Keratinocyte (primary cell): ENCODE measurements around the gene NR2C1. TPM values are rescaled to one million over a fixed set of nuclear protein-coding genes. Genes with fewer than 3 reads are reported as not detected.

Experiments
- DNase-seq: peaks from one replicate; pipeline ENCODE4 v3.0.0-alpha.2; 2011; ENCODE audit warnings: low read depth, missing footprints, low spot score
- FAIRE-seq: peaks from 2 replicates; lab custom pipeline; 2011; peaks lifted over from hg19 to GRCh38; lab: Jason Lieb, UNC
- H2AFZ ChIP-seq: 2 replicates; pipeline ENCODE4 v1.6.0; 2012; ENCODE audit warnings: low read length, control low read depth, inconsistent platforms; ENCODE audit not compliant: control insufficient read depth
- H3K27ac ChIP-seq: 2 replicates; pipeline ENCODE4 v1.5.1; 2011; ENCODE audit warnings: low read length; ENCODE audit not compliant: control insufficient read depth, insufficient read depth
- H3K27me3 ChIP-seq: 3 replicates; pipeline ENCODE4 v1.6.0; 2011; ENCODE audit warnings: low read length; ENCODE audit not compliant: control insufficient read depth, insufficient read depth; ENCODE audit errors: extremely low read depth
- H3K36me3 ChIP-seq, 2 experiments: 2 replicates in 1 of 2; 3 replicates in 1 of 2; pipeline ENCODE4 v1.5.1; 2011; ENCODE audit warnings: low read length in 2 of 2, mild to moderate bottlenecking in 1 of 2; ENCODE audit not compliant: control insufficient read depth in 2 of 2, insufficient read depth in 2 of 2; ENCODE audit errors: extremely low read depth in 1 of 2
- H3K4me1 ChIP-seq: 3 replicates; pipeline ENCODE4 v1.5.1; 2011; ENCODE audit warnings: low read length; ENCODE audit not compliant: control insufficient read depth, insufficient read depth; ENCODE audit errors: extremely low read depth
- H3K4me2 ChIP-seq: 3 replicates; pipeline ENCODE4 v1.6.0; 2011; ENCODE audit warnings: low read depth, low read length; ENCODE audit not compliant: control insufficient read depth, insufficient read depth; ENCODE audit errors: extremely low read depth
- H3K4me3 ChIP-seq, 3 experiments: fragments of 200-600 bp in 1 of 3; sonication (generic) in 1 of 3; 2 replicates in 2 of 3; 3 replicates in 1 of 3; pipeline ENCODE4 v1.5.1; 2011 to 2016; ENCODE audit warnings: low read length in 3 of 3, mild to moderate bottlenecking in 3 of 3, control low read depth in 2 of 3, inconsistent platforms in 1 of 3, low read depth in 1 of 3, mixed read lengths in 1 of 3, mixed run types in 1 of 3, moderate library complexity in 1 of 3; ENCODE audit not compliant: control insufficient read depth in 2 of 3, insufficient read depth in 2 of 3; ENCODE audit errors: extremely low read depth in 1 of 3
- H3K79me2 ChIP-seq: 2 replicates; pipeline ENCODE4 v1.6.0; 2012; ENCODE audit warnings: low read length; ENCODE audit not compliant: control insufficient read depth, insufficient read depth
- H3K9ac ChIP-seq: 3 replicates; pipeline ENCODE4 v1.6.0; 2011; ENCODE audit warnings: low read length; ENCODE audit not compliant: control insufficient read depth, insufficient read depth; ENCODE audit errors: extremely low read depth
- H3K9me1 ChIP-seq: 3 replicates; pipeline ENCODE4 v1.6.0; 2011; ENCODE audit warnings: low read length; ENCODE audit not compliant: control insufficient read depth, insufficient read depth; ENCODE audit errors: extremely low read depth
- H3K9me3 ChIP-seq: 2 replicates; pipeline ENCODE4 v1.5.1; 2012; ENCODE audit warnings: low read depth, low read length; ENCODE audit not compliant: control insufficient read depth
- H4K20me1 ChIP-seq: 3 replicates; pipeline ENCODE4 v1.6.0; 2011; ENCODE audit warnings: low read length; ENCODE audit not compliant: control insufficient read depth, insufficient read depth; ENCODE audit errors: extremely low read depth
- CTCF ChIP-seq, 3 experiments: IDR thresholded peaks in 1 of 3; conservative IDR thresholded peaks in 1 of 3; optimal IDR thresholded peaks in 1 of 3; 2 replicates in 2 of 3; 3 replicates in 1 of 3; pipeline versions ENCODE3 to v1.5.1; 2011; ENCODE audit warnings: low read length in 3 of 3, mild to moderate bottlenecking in 3 of 3, moderate library complexity in 2 of 3, control low read depth in 1 of 3, inconsistent platforms in 1 of 3; ENCODE audit not compliant: insufficient read depth in 2 of 3; ENCODE audit errors: extremely low read depth in 1 of 3
- EZH2 ChIP-seq: IDR thresholded peaks from one replicate; pipeline ENCODE4 v1.6.1; 2012; ENCODE audit warnings: inconsistent platforms, mild to moderate bottlenecking, low read length, moderate library complexity
- dilution Hi-C: fragments of 300-500 bp; cut with MboI; formaldehyde crosslinking; loops from one replicate; pipeline ENCODE4 v1.7.0; 2020; ENCODE audit warnings: low sequenced_read_pairs; ENCODE audit not compliant: extremely low pct_ligation_motif_present
- polyA plus RNA-seq, 5 experiments: library from polyadenylated mRNA; depleted of rRNA in 3 of 5; stranded (reverse) in 3 of 5; stranded (forward) in 1 of 5; unstranded in 1 of 5; fragments of >200 nt; gene quantifications; 1 replicate in 1 of 5; 2 replicates in 3 of 5; 3 replicates in 1 of 5; pipeline versions ENCODE4 v1.2.1 to v1.2.3, GENCODE V29; 2011 to 2012; ENCODE audit warnings: missing spikeins in 2 of 5, low read depth in 1 of 5, low replicate concordance in 1 of 5

The NR2C1 gene
- polyA plus RNA-seq, 1 donor (not counting 4 experiments of a cell fraction or from before 2014, with no cell fraction given): 32.0 TPM

- H2AFZ ChIP-seq: no peak overlapping the region
- FAIRE-seq: no peak
- peaks cover 5% of the 10 kb centered on the region for H3K4me1 ChIP-seq
- no peak overlapping the region for H3K4me2 ChIP-seq
- no peak for TF ChIP-seq EZH2
- TF ChIP-seq CTCF (optimal IDR thresholded peaks at IDR 0.05 in 1 of 3, IDR thresholded peaks at IDR 0.05 in 1 of 3, conservative IDR thresholded peaks at IDR 0.05 in 1 of 3; ENCODE audit: extremely low read depth in 1 of 3, insufficient read depth in 2 of 3, low read length in 3 of 3): no peak
- H4K20me1 ChIP-seq: no peaks in the 10 kb centered on the region
- no peak overlapping the region for H3K9ac ChIP-seq
- no peak overlapping the region for H3K4me3 ChIP-seq
- dilution Hi-C loops: no loop called here
- H3K9me3 ChIP-seq: no peaks in the 10 kb centered on the region
- no peaks in the 10 kb centered on the region for H3K27me3 ChIP-seq
- H3K27ac ChIP-seq: no peak overlapping the region
- H3K36me3 ChIP-seq: peaks cover 3% of the 10 kb centered on the region in 2 experiments
- DNase-seq: no peak
- no peaks in the 10 kb centered on the region for H3K79me2 ChIP-seq
- no peaks in the 10 kb centered on the region for H3K9me1 ChIP-seq
These were observed 100.2 kb downstream of the NR2C1 start for GRCh38 chr12:94973221-94973620.

- DNase-seq (no peak), FAIRE-seq (no peak)
- Histone ChIP-seq H3K36me3 (peaks cover 0 to 2% of the 10 kb centered on the region in 2 experiments), H3K9me1 (no peaks in the 10 kb centered on the region), H4K20me1 (no peaks in the 10 kb centered on the region), H3K4me2 (no peak overlapping the region), H3K27ac (no peak overlapping the region), H3K9ac (no peak overlapping the region), H3K4me3 (no peak overlapping the region), H3K27me3 (no peaks in the 10 kb centered on the region), H3K4me1 (peaks cover under 1% of the 10 kb centered on the region), H3K79me2 (no peaks in the 10 kb centered on the region), H2AFZ (no peak overlapping the region), H3K9me3 (no peaks in the 10 kb centered on the region)
- dilution Hi-C loops: no loop called here
- TF ChIP-seq CTCF (optimal IDR thresholded peaks at IDR 0.05 in 1 of 3, IDR thresholded peaks at IDR 0.05 in 1 of 3, conservative IDR thresholded peaks at IDR 0.05 in 1 of 3; ENCODE audit: extremely low read depth in 1 of 3, insufficient read depth in 2 of 3, low read length in 3 of 3) (no peak), EZH2 (no peak)
These were observed 100.6 kb downstream of the NR2C1 start for GRCh38 chr12:94972795-94973194.
